HS-27A (cell line): ENCODE data around the gene SEPTIN3.

Experiments
- DNase-seq: peaks from one replicate; pipeline ENCODE4 v3.0.0-alpha.2; 2012; ENCODE audit warnings: low read depth, missing footprints

Gene SEPTIN3

GRCh38 chr22:41969110-41969646 is at the start of gene SEPTIN3:
TSS of gene SEPTIN3 (plus strand) at chr22:41969443. CDS start at chr22:41971493, 2,050 bp downstream.
- no peak for DNase-seq

- no peak for DNase-seq
Measured at GRCh38 chr22:41920271-41920976, 48.8 kb upstream of the SEPTIN3 start.

GRCh38 chr22:41922328-41922727 is 46.9 kb upstream of the SEPTIN3 start:
- no peak for DNase-seq

GRCh38 chr22:41922940-41923594 is 46.2 kb upstream of the SEPTIN3 start:
- DNase-seq: no peak

GRCh38 chr22:41923595-41924276 is 45.5 kb upstream of the SEPTIN3 start:
- DNase-seq: no peak

GRCh38 chr22:41925783-41926460 is 43.3 kb upstream of the SEPTIN3 start:
- DNase-seq: no peak

GRCh38 chr22:41927813-41928212 is 41.4 kb upstream of the SEPTIN3 start:
- DNase-seq: no peak

- no peak for DNase-seq
Measured at GRCh38 chr22:41928593-41929417, 40.4 kb upstream of the SEPTIN3 start.

- DNase-seq: no peak
Measured at GRCh38 chr22:41929418-41929810, 39.8 kb upstream of the SEPTIN3 start.

- no peak for DNase-seq
Measured at GRCh38 chr22:41931701-41932269, 37.5 kb upstream of the SEPTIN3 start.

- DNase-seq: no peak
Measured at GRCh38 chr22:41932353-41932752, 36.9 kb upstream of the SEPTIN3 start.

- DNase-seq: no peak
Measured at GRCh38 chr22:41933411-41934177, 35.6 kb upstream of the SEPTIN3 start.

- no peak for DNase-seq
Measured at GRCh38 chr22:41934284-41935014, 34.8 kb upstream of the SEPTIN3 start.

GRCh38 chr22:41935015-41935351 is 34.3 kb upstream of the SEPTIN3 start:
- DNase-seq: no peak

GRCh38 chr22:41935509-41935908 is 33.7 kb upstream of the SEPTIN3 start:
- DNase-seq: no peak

- DNase-seq: no peak
Measured at GRCh38 chr22:41936894-41937169, 32.4 kb upstream of the SEPTIN3 start.

GRCh38 chr22:41939981-41940831 is 29.0 kb upstream of the SEPTIN3 start:
- no peak for DNase-seq

GRCh38 chr22:41940832-41941765 is 28.1 kb upstream of the SEPTIN3 start:
- no peak for DNase-seq
